Fibroblast of pulmonary artery (primary cell): Measurements from ENCODE around the gene PRKCE.

Experiments used
- DNase-seq: peaks from one replicate; pipeline ENCODE4 v3.0.0-alpha.2; 2010; ENCODE audit warnings: low read depth
- H3K4me3 ChIP-seq: replicated peaks from 2 replicates; pipeline ENCODE4 v1.5.1; 2011; ENCODE audit warnings: low read depth, mild to moderate bottlenecking, control low read depth, low read length, moderate library complexity
- CTCF ChIP-seq: IDR thresholded peaks from 2 replicates; pipeline ENCODE4 v1.5.1; 2011; ENCODE audit warnings: mild to moderate bottlenecking, control low read depth, low read length, inconsistent platforms; ENCODE audit errors: missing control alignments

PRKCE gene

GRCh38 chr2:45922577-45922988 is 271.1 kb downstream of the PRKCE start:
- TF ChIP-seq CTCF: no peak
- no peak overlapping the region for H3K4me3 ChIP-seq
- DNase-seq: peak; percentile 62

- H3K4me3 ChIP-seq: no peak overlapping the region
- DNase-seq: no peak
- no peak for TF ChIP-seq CTCF
Observed at GRCh38 chr2:45923701-45924100, 272.2 kb downstream of the PRKCE start.

GRCh38 chr2:45925026-45925425 is 273.6 kb downstream of the PRKCE start:
- TF ChIP-seq CTCF: no peak
- DNase-seq: no peak
- H3K4me3 ChIP-seq: no peak overlapping the region

GRCh38 chr2:45925636-45926366 is 274.3 kb downstream of the PRKCE start:
- peak; percentile 58 for DNase-seq
- H3K4me3 ChIP-seq: no peak overlapping the region
- no peak for TF ChIP-seq CTCF

GRCh38 chr2:45928946-45929345 is 277.5 kb downstream of the PRKCE start:
- DNase-seq: no peak
- H3K4me3 ChIP-seq: no peak overlapping the region
- no peak for TF ChIP-seq CTCF

GRCh38 chr2:45929674-45930395 is 278.4 kb downstream of the PRKCE start:
- DNase-seq: no peak
- no peak for TF ChIP-seq CTCF
- H3K4me3 ChIP-seq: no peak overlapping the region
